ENCODE data around the gene EML4. TPM values are rescaled to one million over a fixed set of nuclear protein-coding genes. Genes with fewer than 3 reads are reported as not detected.

EML4 gene
- total and polyA plus RNA-seq, 2 of the 13 experiments (the other 11 are each of a cell fraction or from before 2014, with no cell fraction given), result 243 to 476 TPM

DNA sequence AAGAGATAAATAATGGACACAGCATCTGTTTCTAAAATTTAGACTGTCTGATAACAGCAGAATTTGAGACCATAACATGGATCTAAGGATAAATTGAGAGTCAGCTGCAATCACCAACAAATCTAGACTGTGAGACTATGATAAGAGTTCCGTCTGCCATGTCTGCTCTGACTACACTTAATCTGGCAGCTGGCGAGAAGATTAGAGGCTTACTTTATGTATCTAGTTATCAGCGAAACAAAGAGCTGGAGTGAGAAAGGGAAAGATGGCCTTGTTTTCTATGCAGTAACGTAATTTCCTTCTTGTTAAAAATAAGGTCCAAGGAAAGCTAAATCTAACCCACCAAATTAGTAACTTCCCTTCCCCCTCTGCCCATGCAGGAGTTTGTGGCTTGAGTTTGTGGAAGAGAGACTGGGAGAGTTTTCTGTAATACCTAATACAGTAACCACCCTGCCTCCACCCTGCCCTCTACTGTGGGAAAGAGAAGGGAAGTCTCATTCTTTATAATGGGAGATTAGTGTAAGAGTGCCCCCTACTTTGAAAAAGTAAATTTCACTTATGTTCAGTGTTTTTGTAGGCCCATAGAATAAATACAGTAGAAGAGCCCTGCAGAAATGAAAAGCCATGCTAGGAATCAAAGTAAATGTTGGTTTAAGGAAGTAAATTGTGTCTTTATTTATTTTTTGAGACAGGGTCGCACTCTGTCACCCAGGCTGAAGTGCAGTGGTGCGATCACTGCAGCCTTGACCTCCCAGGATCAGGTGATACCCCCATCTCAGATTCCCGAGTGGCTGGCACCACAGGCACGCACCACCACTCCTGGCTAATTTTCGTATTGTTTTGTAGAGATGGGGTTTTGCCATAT lies 27.5 kb downstream of the EML4 start (continued):
- TF ChIP-seq PRDM4 (CRISPR knock-in tag; IDR thresholded peaks at IDR 0.05; ENCODE audit: borderline replicate concordance) (no peak), JUND (CRISPR knock-in tag; IDR thresholded peaks at IDR 0.05) (0 out of 2 replicates have a peak, but pooled peaks have one; percentile 15), SKI (IDR thresholded peaks at IDR 0.05; ENCODE audit: partially characterized antibody) (no peak), RFXAP (CRISPR knock-in tag; IDR thresholded peaks at IDR 0.05; ENCODE audit: borderline replicate concordance) (no peak), PAF1 (CRISPR knock-in tag; IDR thresholded peaks at IDR 0.05) (peak; percentile 68; the same call in 1 of the 2 replicates), AGO2 (optimal IDR thresholded peaks at IDR 0.05; ENCODE audit: low read depth, low read length) (no peak), GMEB2 (CRISPR knock-in tag; IDR thresholded peaks at IDR 0.05; ENCODE audit: low read depth) (0 out of 2 replicates have a peak, but pooled peaks have one; percentile 30), REL (CRISPR knock-in tag; conservative IDR thresholded peaks at IDR 0.05) (no peak), ZMYM4 (CRISPR knock-in tag; IDR thresholded peaks at IDR 0.05) (peak; percentile 92), ZFP37 (CRISPR knock-in tag; IDR thresholded peaks at IDR 0.05; ENCODE audit: borderline replicate concordance) (no peak), SRY (CRISPR knock-in tag; IDR thresholded peaks at IDR 0.05) (no peak), ZBTB20 (CRISPR knock-in tag; IDR thresholded peaks at IDR 0.05; ENCODE audit: borderline replicate concordance, low read depth) (peak; percentile 78; the same call in 1 of the 2 replicates), YEATS2 (CRISPR knock-in tag; IDR thresholded peaks at IDR 0.05; ENCODE audit: borderline replicate concordance) (no peak), ZNF749 (CRISPR knock-in tag; IDR thresholded peaks at IDR 0.05; ENCODE audit: borderline replicate concordance) (no peak), EEA1 (CRISPR knock-in tag; IDR thresholded peaks at IDR 0.05; ENCODE audit: borderline replicate concordance) (no peak), ZNF784 (CRISPR knock-in tag; IDR thresholded peaks at IDR 0.05; ENCODE audit: borderline replicate concordance) (no peak), TCF7 (IDR thresholded peaks at IDR 0.05; ENCODE audit: low read depth) (peak; percentile 13; the same call in 1 of the 2 replicates), GATAD1 (CRISPR knock-in tag; IDR thresholded peaks at IDR 0.05) (peak; percentile 25; the same call in 1 of the 2 replicates)
- TF ChIP-seq, protein P1, sequence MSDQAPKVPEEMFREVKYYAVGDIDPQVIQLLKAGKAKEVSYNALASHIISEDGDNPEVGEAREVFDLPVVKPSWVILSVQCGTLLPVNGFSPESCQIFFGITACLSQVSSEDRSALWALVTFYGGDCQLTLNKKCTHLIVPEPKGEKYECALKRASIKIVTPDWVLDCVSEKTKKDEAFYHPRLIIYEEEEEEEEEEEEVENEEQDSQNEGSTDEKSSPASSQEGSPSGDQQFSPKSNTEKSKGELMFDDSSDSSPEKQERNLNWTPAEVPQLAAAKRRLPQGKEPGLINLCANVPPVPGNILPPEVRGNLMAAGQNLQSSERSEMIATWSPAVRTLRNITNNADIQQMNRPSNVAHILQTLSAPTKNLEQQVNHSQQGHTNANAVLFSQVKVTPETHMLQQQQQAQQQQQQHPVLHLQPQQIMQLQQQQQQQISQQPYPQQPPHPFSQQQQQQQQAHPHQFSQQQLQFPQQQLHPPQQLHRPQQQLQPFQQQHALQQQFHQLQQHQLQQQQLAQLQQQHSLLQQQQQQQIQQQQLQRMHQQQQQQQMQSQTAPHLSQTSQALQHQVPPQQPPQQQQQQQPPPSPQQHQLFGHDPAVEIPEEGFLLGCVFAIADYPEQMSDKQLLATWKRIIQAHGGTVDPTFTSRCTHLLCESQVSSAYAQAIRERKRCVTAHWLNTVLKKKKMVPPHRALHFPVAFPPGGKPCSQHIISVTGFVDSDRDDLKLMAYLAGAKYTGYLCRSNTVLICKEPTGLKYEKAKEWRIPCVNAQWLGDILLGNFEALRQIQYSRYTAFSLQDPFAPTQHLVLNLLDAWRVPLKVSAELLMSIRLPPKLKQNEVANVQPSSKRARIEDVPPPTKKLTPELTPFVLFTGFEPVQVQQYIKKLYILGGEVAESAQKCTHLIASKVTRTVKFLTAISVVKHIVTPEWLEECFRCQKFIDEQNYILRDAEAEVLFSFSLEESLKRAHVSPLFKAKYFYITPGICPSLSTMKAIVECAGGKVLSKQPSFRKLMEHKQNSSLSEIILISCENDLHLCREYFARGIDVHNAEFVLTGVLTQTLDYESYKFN (CRISPR knock-in tag; conservative IDR thresholded peaks at IDR 0.05), result peak; percentile 89
- TF ChIP-seq, protein P2, sequence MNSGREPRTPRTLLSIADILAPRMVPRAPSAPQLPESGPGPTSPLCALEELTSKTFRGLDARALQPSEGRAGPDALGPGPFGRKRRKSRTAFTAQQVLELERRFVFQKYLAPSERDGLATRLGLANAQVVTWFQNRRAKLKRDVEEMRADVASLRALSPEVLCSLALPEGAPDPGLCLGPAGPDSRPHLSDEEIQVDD (CRISPR knock-in tag; IDR thresholded peaks at IDR 0.05; ENCODE audit: borderline replicate concordance), result no peak

Data from HepG2 (cell line).